CD4-positive, alpha-beta T cell treated with Interleukin-6 at 100 ng/mL for 8 hours (primary cell): ENCODE measurements around the gene RNASEH1.

Source experiments
- DNase-seq: peaks from one replicate; pipeline ENCODE4 v3.0.0-alpha.2; 2020; ENCODE audit warnings: mixed read lengths, low spot score

The RNASEH1 gene

DNA sequence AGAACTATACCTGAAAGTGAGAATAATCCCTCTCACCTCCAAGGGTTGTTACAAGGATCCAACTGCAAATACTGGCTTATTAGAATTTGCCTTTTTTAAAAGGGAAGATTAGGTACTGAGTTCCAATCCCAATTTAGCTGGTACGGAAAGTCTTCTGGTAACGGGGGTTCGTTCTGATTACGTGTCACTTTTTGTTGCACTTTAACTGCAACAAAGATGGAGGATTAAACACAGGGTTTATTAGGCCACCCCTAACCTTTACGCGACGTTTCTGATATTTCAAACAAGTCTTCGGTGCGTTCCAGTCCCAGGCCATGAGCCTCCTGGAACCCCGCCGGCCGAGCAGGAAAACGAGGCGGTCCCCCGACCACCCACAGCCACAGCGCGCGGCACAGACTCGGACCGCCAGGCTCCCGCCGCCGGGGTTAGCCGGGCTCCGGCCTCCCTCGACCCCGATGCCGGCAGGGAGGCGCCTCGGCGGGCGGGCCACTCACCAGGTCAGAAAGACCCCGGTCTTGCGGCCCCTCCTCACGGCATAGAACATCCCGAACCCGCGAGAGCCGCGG is 411 bp downstream of the RNASEH1 start:
- no peak for DNase-seq

DNA sequence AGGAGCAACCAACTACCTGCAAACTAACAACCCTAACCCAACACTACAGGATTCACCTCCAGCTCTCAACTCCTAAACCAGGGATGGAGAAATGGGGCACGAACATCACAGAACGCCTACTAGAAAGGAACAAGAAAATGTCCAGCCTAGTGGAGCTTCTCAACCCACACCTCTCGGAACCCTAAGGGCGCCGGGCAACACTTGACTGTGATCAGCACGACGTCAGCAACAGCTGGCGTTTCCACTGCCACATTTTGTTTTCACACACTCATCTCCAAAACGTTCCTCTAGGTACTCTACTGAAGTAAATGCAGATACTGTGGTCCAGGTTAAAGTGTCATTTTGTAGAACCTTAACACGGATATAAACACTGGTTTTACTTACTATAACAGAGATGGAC is 4.2 kb downstream of the RNASEH1 start:
- DNase-seq: no peak

DNA sequence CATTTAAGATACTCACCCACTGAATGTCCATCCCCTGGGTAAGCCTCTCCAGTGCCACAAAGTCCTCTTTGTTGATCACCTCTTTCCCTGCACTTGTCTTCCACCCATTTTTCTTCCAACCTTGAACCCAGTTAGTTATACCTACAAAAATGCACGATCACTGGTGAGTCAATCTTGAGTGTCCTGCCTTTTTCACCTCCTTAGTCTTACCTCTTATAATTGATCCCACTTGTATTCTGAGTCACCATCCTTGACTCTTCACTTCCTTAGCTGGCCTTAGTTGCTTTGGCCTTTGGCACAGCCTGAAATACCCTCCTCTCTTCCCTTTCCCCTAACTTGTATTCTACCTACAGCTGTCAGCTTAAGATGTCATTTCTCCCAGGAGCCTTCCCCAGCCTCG is 10.2 kb downstream of the RNASEH1 start:
- DNase-seq: no peak

DNA sequence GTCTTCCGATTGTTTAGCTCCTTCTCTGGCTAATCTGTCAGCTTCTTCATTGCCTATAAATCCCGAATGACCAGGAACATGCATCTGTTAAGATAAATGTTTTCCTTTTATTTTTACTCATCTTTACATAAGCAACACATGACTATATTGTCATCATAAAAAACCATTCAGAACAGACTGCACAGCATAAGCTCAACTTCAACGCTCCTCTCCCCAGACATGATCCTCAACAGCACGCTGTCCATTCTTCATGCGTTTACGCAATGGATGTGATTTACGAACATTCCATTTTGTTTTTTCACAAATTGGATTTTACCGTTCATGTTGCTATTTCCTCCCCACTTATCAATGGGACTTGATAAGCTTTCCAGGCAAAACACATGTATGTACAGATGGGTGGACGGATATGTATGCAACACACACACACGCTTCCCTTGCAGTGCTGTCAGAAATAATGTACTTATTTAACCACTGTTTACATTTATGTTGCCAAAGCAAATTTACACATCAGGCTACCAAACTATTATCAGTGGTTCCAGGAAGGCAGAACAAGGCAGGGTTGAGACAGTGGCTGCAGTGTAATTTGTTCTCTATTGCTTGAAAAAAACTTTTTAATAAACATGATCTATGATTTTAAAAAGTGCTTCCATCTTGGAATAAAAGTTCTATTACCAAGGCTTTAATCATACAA is 12.2 kb downstream of the RNASEH1 start:
- no peak for DNase-seq

DNA sequence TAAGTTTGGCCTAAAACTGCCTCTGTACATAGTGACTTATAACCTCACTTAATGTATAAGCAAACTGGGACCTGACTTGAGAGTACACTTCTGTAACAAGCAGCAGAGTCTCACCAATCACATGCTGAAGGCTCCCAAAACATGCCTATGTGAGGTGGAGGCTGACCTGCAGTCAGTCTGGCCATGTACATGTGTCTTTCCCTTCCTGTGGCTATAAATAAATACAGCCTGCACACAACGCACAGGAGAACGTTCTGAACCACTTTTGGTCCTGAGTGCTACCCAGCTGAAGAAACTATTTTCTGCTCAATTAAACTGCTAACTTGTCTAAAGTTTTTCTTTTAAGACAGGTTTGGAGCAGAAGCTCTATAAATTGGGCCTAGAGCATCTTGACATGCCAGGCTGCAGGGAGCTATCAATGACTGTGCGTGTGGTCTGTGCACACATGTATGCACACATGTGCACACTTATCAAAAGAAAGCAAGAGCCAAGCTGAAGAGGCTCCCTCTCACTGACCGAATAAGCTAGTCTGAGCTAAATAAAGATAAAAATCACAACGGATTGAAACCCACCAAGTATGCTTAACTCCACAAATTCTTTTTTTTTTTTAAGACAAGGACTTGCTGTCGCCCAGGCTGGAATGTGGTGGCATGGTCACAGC is 15.0 kb downstream of the RNASEH1 start:
- DNase-seq: no peak

DNA sequence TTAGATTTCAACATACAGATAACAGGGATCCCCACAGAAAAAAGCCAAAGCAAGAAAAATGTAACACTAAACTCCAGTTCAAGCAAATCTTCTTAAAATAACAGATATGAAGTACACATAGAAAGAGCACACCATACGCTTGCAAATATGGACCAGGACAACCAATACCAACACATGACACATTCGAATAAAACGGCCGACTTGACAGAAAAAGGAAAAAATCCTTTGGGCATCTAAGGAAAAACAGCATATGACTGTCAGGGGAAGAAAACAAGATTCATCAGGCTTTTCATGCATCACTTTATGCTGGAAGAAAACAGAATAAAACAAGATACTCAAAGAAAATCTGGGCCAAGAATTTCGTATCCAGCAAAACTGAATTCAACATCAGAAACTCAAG is 16.0 kb downstream of the RNASEH1 start:
- DNase-seq: no peak

DNA sequence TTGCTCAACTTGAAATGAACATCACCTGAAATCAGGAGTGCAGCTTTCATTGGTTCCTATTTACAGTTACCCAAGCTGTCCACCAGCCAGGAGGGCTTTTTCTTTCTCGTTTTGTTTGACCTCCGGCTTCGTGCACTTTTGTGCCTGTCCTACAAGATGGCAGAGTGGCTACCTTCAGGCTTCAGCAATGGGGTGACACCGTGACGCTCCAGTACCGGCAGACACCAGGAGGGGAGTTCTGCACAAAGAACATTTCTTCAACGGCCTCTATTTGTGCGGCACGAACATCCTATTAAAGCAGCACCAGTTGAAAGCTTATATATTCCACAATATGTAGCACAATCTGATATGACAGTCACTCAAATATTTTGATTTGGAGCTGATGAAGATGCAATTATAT is 18.3 kb downstream of the RNASEH1 start:
- DNase-seq: no peak

- DNase-seq: no peak
These were observed 21.2 kb downstream of the RNASEH1 start for GRCh38 chr2:3536682-3537632.

- DNase-seq: no peak
These were observed 22.1 kb downstream of the RNASEH1 start for GRCh38 chr2:3535794-3536681.

DNA sequence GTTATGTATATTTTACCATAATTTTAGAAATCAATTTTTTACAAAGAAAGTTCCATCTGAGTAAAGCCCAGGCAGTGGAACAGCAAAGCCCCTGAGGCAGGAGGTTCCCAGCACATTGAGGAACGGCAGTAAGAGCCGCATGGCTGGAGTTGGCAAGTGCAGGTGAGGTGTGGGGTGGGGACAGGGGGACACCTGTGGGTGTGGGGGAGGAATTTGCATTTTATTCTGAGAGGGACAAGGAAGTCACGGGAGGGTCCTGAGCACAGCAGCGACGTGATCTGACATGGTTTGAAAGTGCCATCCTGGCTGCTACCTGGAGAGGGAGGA is 22.7 kb downstream of the RNASEH1 start:
- no peak for DNase-seq

DNA sequence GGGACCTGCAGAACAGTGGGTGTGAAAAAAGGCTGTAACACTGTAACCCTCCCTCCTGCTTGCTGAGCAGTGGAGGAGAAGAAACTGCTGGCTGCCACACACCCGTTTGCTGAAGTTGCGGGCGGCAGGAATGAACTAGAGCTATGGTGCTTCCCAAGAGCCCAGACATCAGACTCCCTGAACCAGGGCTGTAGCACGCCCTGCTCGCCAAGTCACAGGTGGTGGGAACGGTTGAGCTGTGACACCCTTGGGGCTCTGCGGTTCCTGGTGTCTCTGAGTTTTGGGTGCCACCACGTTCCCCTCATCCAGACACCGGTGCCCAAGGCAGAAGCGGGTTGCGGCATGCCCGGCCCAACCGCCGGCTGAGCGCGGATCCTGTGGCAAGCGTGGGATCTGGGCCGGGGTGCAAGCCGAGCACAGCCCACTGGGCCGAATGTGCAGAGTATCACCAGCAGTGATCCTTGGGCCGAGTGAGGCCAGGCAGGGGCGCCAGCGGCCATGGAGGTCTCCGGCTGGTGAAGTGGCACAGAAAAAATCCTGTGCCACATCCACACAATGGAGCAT is 23.8 kb downstream of the RNASEH1 start:
- no peak for DNase-seq

DNA sequence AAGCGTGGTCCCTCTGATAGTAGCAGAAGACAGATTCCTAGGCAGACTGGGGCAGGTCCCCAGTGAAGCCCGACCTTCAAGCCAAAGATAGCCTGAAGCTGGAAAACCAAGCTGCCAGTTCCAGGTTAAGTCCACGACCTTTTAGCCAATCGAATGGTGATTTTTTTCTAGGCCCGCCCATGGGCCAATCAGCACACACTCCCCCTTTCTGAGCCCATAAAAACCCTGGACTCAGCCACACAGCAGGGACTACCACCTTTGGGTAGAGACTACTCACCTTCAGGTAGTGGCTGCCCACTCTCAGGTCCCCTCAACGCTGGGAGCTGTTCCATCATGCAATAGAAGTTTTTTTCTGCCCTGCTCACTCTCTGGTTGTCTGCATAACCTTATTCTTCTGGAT is 24.3 kb downstream of the RNASEH1 start:
- no peak for DNase-seq

DNA sequence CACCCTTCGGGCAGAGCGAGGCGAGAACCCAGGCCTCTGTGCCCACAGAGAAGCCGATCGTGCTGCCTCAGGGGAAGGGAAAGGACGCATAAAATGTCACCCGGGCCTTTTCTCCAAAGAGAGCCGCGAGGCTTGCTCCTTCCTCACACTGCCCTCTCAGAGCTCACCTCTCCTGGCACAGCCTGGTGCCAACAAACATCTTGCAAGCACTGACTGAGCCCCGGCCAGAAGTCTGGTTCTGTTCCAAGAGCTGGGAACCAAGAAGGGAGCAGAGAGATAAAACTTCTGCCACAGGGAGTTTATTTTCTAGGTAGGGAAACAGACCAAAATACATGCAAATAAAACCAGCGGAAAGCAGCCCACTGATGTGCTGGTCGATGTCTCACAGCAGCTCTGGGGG is 25.2 kb downstream of the RNASEH1 start:
- no peak for DNase-seq

GRCh38 chr2:3529316-3530025 is 28.7 kb downstream of the RNASEH1 start:
- no peak for DNase-seq

- DNase-seq: no peak
These were observed 30.0 kb downstream of the RNASEH1 start for GRCh38 chr2:3527886-3528785.

GRCh38 chr2:3526871-3527270 is 31.3 kb downstream of the RNASEH1 start:
- no peak for DNase-seq

- no peak for DNase-seq
These were observed 34.5 kb downstream of the RNASEH1 start for GRCh38 chr2:3523551-3524041.

- no peak for DNase-seq
These were observed 35.1 kb downstream of the RNASEH1 start for GRCh38 chr2:3522961-3523421.

DNA sequence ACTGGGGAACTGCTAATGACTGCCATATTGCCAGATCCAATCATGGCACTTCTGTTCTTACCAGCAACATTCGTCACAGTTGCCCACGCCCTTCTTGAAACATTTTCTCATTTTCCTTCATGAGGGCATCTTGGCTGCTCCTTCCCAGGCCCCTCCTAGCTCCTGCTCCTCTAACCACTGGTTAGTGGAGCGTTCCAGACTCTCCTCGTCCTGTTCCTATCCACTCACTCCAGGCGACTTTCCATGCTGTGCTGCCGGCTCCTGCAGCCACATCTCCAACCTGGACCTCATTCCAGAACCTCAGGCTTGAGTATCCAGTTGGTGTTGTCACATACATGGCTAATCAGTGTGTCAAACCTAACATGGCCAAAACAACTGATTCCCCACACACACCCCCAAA is 37.5 kb downstream of the RNASEH1 start:
- DNase-seq: no peak
